ENCODE data around the gene LRCH1. TPM values are rescaled to one million over a fixed set of nuclear protein-coding genes. Genes with fewer than 3 reads are reported as not detected.
A peak's percentile ranks its signal among the peaks of the same experiment; 100 is the strongest.

LRCH1 gene
- total RNA-seq, 1 experiment from 2014 or later = 8.7 TPM

DNA sequence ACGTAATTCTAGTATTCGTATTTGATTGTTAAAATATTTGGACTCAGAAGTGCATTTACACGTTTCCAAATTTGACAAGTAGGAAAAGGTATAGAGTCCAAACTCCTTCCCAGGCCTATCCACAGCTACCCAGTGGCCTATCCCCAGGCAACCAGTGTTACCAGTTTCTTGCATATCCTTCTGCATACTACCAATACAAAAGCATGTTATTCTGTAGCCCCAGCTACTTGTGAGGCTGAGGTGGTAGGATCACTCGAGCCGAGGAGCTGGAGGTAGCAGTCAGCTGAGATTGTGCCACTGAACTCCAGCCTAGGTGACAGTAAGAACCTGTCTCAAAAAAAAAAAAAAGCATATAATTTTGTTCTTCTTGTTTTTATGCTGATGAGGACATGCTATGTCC lies 67.1 kb downstream of the LRCH1 start:
- no peak for DNase-seq (ENCODE audit: low read depth, low spot score)
- in situ Hi-C loops (cut with HindIII; ENCODE audit: low pct_unique_long_range_greater_than_20kb, low sequenced_read_pairs) = no loop called here

DNA sequence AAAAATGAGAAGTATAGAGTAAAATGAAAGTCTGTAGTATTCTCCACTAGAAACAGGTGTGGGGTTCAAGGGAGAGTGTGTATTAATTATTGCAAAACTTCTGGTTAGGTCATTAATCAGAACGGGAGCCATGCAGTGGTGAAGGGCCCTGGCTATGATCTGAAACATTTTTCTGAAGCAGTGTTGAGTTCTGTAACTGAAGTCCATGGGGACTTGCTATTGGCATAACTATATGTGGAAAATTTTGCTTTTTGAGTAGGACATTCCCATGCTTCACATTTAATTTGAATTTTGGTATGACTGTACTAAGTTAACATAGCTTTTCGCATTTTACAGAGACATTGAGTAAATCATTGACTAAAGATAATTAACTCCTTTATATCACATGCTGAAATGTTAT lies 67.5 kb downstream of the LRCH1 start:
- DNase-seq (ENCODE audit: low read depth, low spot score) = no peak
- in situ Hi-C loops (cut with HindIII; ENCODE audit: low pct_unique_long_range_greater_than_20kb, low sequenced_read_pairs) = no loop called here

DNA sequence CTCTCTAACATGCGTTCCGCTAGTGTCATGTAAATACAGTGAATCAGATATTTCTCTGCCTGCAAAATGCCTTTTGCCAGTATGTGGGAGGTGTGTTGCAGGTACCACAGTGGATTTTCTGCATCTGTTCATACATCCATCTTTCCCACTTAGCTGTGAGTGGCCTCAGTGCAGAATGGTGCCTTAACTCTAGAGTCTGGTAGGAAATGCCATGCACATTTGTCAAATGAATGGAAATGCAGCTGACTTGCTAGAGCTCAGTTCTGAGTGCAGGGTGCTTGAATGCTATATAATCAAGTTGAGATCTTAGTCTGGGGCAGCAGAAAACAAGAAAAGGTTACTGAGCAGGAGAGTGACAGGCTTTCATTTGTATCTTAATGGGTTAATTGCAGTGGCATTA lies 68.2 kb downstream of the LRCH1 start:
- no peak for DNase-seq (ENCODE audit: low read depth, low spot score)
- in situ Hi-C loops (cut with HindIII; ENCODE audit: low pct_unique_long_range_greater_than_20kb, low sequenced_read_pairs) = no loop called here

DNA sequence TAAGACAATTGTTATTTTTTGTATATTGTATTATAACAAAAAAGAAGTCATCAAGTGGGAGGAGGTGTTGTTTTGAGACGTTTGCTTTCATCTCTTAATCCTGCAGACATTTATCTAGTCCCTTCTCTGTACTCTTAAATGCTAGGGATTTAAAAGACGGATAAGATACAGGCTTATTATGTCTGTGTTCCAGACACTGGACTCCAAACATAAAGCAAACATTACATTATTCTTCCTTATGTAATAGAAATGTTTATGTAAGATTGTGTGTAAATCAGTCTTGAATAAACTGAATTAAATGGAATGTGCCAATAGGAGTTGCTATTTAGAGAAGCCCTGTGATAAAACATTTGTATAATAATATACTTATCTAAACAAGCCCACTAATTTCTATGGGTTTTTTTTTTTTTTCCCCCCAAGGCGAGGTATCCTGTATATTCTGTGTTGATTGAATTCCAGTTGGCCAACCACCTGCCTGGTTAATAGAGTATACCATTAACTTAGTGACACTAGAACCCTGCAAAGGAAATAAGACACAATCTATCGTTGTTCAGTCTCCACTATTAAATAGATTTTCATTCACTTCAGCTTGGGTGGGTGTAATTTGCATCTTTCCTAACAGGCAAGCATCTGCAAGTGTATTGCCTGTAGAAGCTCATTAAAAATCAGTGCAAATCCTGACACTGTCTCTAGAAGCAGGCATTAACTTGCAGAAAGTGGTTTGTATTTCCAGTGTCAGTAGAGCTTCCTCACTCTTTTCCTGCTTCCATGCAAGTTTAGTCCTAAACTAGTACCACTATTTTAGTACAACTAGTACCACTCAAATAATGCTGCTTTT lies 69.0 kb downstream of the LRCH1 start:
- no peak for DNase-seq (ENCODE audit: low read depth, low spot score)
- in situ Hi-C loops (cut with HindIII; ENCODE audit: low pct_unique_long_range_greater_than_20kb, low sequenced_read_pairs) = no loop called here

DNA sequence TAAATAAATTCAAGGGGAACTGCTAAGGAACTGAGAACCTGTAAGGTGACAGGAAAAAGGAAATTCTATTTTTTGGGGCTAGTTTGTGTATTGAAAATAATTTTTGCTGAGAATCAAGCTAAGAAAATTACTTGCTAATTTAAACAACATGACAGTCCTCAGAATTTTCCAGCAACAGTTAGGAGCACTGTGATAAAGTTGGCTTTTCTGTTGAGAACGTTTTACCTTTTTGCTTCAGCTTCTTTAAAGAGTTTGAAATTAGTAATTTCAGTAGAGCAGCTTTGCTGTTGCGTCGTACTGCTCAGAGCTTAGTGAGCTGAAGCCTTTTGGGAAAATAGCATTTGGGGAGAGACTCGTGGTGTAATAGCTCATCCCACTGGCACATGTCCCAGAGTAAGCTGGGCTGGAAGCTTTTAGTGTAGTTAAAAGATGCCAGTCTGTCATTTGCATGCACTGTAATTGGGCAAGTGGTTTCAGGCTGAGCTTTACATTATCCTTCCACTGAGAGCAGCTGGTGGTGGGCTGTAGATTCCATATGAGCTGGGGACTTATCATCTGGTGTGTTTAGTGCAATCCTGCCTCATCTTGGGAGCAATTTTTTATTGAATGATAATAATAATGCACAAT lies 69.8 kb downstream of the LRCH1 start:
- DNase-seq (ENCODE audit: low read depth, low spot score) = peak; percentile 52
- in situ Hi-C loops (cut with HindIII; ENCODE audit: low pct_unique_long_range_greater_than_20kb, low sequenced_read_pairs) = no loop called here

DNA sequence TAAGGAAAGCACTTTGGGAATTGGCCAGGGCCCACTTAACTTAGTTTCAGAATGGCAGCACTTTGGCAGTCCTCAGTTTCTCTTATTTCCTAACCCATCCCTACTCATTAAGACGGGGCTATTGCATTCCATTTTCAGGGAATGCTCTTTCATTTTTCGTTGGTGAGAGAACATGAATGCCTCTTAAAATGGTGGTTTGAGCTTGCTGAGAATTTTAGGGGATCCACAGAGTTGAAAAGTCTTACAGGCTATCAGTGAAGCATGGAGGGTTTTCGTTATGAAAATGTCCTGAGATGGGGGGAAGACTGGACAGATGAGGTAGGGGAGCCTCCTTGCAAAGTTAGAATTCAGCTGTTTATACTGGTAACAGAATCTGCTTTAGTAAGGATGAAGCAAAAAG lies 71.4 kb downstream of the LRCH1 start:
- DNase-seq (ENCODE audit: low read depth, low spot score) = no peak
- in situ Hi-C loops (cut with HindIII; ENCODE audit: low pct_unique_long_range_greater_than_20kb, low sequenced_read_pairs) = no loop called here

DNA sequence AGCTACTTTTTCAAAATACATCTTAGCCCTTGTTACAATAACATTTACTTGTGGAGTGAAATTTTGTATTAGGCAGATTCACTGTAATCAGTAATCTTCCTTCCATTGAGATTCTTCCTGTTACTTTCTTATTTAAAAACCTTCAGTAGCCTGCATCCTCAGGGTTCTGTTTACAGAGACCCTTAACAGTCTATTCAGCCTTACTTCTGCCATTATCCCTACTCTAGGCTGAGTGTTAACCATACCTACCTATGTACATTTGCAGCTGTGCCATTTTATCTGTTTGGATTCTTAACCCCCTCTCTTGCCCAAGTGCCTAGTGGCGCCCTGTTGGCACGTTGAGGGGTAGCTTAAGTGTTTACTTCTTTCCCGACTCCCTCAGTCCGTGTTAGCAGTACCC lies 71.9 kb downstream of the LRCH1 start:
- in situ Hi-C loops (cut with HindIII; ENCODE audit: low pct_unique_long_range_greater_than_20kb, low sequenced_read_pairs) = no loop called here
- DNase-seq (ENCODE audit: low read depth, low spot score) = no peak

DNA sequence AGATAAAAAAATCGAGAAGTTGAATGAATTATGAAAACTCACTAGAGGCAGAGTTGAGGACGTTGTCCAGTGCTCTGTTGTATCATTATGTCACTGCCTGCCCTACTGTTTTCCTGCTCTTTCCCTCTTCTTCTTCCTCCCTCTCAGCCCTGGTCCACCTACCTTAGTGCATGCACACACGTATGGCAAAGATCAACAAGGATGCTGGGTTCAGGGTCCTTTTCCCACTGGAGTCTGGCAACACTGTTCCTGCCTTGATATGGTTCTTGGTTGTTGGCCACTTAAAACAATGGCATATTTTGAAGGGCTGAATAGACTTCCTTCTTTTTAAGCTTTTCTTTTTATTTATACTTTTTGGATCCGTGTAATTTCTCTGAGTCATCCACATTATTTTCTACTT lies 74.5 kb downstream of the LRCH1 start:
- in situ Hi-C loops (cut with HindIII; ENCODE audit: low pct_unique_long_range_greater_than_20kb, low sequenced_read_pairs) = no loop called here
- DNase-seq (ENCODE audit: low read depth, low spot score) = no peak

DNA sequence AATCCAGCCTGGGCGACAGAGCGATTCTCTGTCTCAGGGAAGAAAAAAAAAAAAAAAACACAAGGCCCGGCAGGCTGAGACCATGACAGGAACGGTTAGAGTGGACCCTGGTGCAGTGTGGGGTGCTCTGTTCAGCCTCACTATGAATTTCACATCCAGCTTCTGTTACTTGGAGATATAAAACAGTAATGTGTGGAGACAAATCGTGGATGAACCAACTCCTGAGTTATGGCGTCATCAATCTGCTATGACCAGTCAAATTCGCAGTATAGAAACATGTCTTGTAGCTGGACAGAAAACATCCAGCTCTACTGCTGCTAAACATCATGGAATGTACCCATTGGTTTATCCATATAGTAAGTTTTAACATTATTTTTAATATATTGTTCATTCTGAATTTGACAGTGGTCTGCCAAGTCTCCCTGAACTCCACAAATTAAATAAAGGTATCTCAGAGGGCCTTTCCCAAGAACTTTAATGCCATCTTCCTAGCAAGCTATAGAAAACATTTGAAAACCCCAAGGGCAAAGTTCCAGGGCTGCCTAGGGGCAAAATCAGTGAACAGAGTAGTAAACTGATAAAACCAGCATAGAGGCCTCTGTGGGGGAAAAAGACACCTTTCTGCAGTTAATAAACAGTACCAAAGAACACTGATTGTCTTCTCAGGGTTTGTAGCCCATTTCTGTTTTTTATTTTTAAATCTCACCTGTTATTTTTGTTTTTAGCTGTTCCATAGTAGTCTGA lies 75.8 kb downstream of the LRCH1 start:
- in situ Hi-C loops (cut with HindIII; ENCODE audit: low pct_unique_long_range_greater_than_20kb, low sequenced_read_pairs) = no loop called here
- DNase-seq (ENCODE audit: low read depth, low spot score) = no peak

DNA sequence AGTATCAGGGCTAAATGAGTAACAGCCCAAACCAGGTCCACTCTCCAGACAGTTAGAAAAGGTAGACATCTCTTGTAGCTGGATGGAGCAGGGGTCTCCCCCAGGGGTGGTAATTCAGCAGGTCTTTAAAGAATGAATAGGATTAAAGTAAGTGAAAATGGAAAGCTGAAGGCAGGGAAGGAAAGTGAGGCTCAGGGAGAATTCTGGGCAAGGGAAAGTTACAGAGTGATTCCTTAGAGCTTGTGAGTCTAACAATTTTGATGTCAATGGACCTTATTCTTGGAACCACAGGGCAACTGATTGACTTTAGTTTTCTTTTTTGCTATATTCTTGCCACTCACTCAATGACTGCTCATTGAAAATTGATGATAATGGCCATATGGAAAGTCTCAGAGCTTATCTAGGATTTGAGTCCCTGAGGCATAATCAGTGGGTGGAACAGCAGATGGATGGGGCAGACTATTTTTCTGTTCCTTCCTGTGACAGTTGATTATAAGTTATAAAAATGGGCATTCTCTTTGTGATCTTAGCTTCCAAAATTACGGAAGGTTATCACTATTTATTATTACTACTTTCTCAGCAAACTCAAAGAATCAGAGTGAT lies 76.9 kb downstream of the LRCH1 start:
- DNase-seq (ENCODE audit: low read depth, low spot score) = no peak
- in situ Hi-C loops (cut with HindIII; ENCODE audit: low pct_unique_long_range_greater_than_20kb, low sequenced_read_pairs) = no loop called here

DNA sequence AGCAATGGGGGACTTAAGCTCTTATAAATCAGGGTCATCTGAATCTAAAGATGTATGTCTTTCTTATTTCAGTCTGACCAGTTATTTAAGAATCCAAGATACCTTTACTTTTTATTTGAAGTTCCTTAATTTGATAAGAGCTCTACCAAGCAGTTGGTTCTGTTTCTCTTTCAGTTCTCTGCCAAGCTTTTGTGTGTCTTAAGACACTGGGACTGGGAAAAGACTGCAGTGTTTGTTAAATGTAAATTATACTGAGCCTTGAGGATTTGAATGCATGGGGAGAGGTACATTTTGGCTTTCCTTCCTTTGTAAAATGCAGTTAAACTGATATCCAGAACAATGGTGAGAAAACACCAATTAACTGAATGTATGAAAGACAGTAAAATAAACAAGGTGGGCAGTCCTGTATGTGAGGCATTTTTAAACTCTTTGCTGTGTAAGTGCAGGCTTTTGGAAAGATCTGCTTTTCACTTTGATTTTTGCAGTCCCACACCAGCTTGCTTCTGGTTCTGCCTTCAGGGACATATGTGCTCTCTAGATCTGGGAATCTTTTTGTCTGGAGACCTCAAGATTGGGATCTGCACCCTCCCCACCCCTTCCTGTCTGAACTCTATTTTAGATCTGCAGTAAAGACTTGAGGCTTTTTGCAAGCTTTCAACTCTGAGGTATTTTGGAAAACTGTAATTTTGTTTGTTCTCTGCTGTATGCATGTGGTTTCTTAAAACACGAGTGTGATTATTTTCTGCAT lies 77.6 kb downstream of the LRCH1 start:
- in situ Hi-C loops (cut with HindIII; ENCODE audit: low pct_unique_long_range_greater_than_20kb, low sequenced_read_pairs) = no loop called here
- DNase-seq (ENCODE audit: low read depth, low spot score) = no peak

DNA sequence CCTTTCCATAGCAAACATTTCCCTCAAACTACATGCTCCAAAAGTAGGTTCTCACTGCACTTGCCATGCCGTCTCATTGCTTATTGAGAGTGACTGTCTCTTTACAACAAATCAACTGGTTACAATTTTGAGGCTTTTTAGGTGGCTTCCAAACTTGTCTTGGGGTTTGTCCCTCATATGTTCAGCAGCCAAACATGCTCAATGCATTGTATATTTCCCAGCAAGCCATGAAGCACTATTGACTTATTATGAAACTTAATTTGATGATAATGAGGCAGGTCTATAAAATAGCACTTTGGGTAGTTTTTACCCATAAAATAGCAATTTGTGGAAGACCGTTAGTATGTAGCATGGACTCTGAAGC lies 78.2 kb downstream of the LRCH1 start:
- no peak for DNase-seq (ENCODE audit: low read depth, low spot score)
- in situ Hi-C loops (cut with HindIII; ENCODE audit: low pct_unique_long_range_greater_than_20kb, low sequenced_read_pairs) = no loop called here

DNA sequence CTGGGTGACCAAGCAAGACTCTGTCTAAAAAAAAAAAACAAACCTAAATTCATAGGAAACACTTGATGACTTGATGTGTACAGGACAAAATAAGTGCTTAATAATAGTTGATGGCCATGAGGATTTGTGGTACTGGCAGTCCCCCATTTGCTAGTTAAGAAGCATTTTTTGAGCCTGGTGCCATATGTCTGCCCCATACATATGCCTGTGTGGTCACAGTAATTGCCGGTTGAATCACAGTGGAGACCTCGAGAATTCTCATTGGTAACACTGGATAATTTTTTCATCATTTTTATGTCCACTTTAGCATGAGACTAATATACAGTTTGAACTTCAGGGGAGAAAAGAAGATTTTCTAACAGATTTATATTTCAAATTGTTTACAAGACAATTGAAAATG lies 79.2 kb downstream of the LRCH1 start:
- in situ Hi-C loops (cut with HindIII; ENCODE audit: low pct_unique_long_range_greater_than_20kb, low sequenced_read_pairs) = no loop called here
- no peak for DNase-seq (ENCODE audit: low read depth, low spot score)

DNA sequence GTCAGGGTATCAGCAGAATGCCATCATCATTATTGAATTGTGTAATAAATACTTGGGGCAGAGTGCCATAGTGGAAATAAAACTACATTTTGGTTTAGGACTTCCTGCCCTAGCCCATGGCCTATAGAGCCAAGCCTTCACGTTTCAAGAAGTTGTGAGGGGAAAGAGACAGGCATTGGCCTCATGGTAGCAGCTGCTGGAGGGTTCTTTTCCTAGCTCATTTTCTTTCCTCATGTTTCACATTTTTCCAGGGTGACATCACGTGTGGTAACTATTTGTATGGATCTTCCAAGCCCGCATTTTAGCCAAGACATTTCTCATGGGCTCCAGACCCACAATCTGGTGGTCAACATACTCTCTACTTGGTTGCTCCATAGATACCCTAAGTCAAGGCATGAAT lies 80.4 kb downstream of the LRCH1 start:
- peak; percentile 36 for DNase-seq (ENCODE audit: low read depth, low spot score)
- in situ Hi-C loops (cut with HindIII; ENCODE audit: low pct_unique_long_range_greater_than_20kb, low sequenced_read_pairs) = no loop called here

DNA sequence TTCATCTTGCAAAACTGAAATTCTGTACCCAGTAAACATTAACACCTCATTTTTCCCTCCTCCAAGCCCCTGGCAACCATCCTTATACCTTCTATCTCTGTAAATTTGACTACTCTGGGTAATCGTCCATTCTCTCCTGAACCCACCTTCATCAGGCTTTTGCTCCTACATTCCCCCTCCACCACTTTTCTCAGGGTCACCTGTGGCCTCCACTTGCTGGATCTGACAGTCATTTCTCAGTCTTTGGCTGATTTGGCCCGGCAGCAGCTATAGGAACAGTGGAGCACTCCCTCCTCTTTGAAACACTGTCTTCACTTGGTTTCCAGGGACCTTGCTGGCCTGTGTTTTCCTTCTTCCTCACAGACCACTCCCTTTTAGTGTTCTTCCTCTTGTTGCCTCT lies 83.5 kb downstream of the LRCH1 start:
- no peak for DNase-seq (ENCODE audit: low read depth, low spot score)
- in situ Hi-C loops (cut with HindIII; ENCODE audit: low pct_unique_long_range_greater_than_20kb, low sequenced_read_pairs) = no loop called here

DNA sequence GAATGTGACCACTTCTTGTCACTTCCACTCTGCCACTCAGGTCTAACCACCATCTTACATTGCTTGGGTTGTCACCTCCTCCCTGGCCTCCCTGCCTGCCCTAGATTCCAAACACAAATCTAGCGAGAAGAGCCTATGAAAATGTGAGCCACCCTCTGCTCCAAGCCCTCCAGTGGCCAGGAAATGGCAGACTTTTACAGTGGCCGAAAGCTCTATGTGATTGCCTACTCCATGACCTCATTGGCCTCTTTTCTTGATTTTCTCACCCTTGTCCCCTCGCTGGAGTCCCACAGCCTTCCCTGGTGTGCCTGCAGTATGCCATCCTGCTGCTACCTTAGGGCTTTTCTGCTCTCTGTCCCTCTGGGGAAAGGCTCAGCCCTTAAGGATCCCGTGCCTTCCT lies 84.2 kb downstream of the LRCH1 start:
- DNase-seq (ENCODE audit: low read depth, low spot score) = no peak
- in situ Hi-C loops (cut with HindIII; ENCODE audit: low pct_unique_long_range_greater_than_20kb, low sequenced_read_pairs) = no loop called here

DNA sequence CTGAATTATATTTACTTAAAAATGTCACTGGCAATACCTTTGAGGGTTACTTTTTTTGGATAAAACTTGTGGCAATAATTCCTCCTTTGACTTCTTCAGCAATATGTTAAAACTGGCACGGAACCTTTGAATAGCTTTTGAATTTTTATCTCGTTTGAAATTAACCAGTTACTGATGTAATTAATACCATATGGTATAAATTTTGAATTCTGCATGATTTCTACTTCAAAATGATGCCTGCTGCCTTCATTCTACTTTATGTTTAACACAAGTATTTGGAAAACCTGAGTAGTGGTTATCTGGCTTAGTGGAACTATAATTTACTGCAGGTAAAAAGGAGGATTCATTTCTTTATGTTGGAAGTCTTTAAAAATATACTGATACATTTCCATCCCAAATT lies 85.3 kb downstream of the LRCH1 start:
- DNase-seq (ENCODE audit: low read depth, low spot score) = no peak
- in situ Hi-C loops (cut with HindIII; ENCODE audit: low pct_unique_long_range_greater_than_20kb, low sequenced_read_pairs) = no loop called here

Measured in SK-MEL-5 (cell line).